Fibroblast of skin of left biceps (primary cell): ENCODE measurements around the gene MED10.
"Not testable (repeated sequence)": the region's sequence is repeated elsewhere in the genome, so short reads cannot be mapped to it uniquely, and the experiment has no call there.

Experiments
- DNase-seq, 2 experiments: peaks; one replicate each; pipeline ENCODE4 v3.0.0-alpha.2; 2013; ENCODE audit warnings: low read depth in 2 of 2

Gene MED10

DNA sequence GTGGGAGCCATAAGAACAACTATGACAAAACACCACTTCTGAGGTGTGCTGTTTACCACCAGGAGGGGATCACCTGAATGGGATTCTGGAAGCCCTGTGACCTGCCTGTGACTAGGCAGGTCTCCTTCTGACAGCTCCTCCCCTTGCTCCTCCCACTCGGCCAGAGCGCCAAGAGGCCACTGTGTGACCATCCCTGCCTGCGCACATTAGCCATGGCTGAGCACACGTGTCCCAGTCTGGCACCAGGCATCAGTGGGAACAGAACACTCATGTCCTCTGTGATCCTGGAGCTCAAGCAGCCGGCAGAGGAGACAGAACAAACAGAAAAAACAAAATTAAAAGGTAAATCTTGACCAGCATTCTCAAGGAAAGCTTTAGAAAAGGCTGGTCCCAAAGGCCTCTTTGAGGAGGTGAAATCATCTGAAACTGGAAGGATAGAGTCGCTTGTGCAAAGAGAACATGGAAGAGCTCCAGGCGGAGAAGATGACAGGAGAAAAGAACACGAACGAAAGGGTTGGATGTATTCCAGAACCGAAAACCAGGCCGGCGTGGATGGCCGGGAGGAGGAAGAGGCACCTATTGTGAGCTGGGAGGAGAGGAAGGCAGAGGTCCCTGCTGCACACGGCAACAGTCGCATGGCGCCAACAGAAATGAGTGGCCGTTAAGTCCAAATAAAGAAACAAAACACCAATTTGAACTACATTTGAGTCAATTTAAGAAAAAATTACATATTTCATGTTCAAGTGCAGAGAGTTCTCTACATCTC, 5.1 kb downstream of the MED10 start:
- DNase-seq = no peak

DNA sequence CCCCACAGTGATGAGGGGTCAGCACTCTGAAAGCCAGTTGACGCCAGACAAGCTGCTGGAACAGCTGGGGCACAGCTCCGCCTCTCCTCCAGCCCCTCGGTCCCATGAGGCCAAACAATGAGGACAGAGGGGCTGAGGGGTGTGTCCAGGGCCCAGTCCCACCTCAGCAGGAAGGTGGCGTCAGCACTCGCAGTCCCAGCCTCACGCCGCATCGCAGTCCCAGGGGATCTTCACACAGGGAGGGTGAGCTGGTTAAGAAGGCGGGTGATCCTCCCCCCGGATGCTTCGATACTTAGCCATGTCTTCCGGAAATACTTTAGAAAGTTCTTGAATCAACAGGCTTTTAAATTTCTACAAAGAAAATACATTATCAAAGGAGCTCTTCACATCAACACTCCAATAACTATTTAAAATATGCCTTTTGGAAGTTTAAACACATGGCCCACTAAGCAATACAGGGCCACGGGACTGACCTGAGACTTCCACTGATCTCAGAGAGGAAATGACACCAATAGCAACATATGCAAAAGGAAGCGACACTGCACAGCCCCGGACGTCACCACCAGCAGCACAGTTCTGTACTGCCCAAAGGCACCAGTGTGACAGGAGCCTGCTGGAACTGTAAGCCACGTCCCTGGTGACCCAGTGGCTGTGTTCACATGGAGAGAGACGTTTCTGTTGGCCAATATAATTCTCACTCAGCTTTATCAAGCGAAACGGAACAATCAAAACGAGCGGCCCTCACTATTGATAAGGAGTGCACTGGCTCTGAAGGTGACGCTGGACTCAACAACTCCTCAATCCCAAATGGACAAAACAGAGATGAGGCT, 5.9 kb downstream of the MED10 start:
- no peak for DNase-seq

DNA sequence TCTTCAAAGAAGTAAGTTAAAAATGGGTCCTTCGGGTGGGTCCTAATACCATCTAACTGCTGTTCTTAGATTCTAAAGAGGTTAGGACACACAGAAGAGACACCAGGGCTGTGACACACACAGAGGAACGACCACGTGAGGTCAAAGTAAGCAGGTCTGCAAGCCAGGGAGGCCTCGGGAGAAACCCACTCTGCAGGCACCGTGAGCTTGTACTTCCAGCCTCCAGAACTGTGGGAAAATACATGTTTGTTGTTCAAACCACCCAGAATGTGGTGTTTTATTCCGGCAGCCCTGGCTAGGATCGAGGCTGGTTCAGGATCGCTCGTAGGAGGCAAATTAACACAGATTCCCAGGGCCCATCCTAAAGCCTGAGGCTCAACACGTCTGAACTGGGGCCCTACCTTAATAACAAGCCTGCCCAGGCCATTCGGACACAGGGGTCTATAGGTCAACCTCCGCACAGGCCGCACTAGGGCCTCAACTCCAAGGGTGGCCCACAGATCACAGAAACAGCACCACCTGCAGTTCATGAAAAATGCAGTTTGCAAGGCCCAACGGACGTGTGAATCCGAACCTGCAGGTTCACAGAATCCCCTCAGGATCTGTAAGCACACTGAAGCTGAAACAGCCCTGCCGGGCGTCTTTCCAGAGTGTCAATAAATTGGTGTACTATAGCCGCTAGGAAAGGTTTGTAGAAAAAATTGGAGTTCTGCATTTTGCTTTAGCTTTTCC, 7.1 kb downstream of the MED10 start:
- no peak for DNase-seq

DNA sequence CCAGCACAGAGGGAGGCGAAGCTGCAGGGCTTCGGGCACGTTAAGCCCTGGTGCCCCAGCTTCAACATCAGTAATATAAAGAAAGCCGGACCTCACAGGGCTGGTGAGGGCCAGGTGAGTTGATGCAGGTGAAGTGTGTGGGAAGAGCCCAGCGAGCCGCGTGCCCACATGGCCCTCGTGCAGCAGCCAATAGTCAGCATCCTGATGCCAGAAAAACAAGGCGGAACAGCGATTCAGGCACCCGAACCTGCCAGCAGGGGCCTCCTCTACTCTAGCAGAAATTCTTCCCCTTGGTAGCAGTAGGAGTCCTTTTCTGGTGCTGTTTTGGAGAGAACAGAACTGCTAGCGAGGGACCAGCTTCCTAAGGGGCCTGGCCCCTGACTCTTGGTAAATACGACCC, 7.8 kb downstream of the MED10 start:
- no peak for DNase-seq

DNA sequence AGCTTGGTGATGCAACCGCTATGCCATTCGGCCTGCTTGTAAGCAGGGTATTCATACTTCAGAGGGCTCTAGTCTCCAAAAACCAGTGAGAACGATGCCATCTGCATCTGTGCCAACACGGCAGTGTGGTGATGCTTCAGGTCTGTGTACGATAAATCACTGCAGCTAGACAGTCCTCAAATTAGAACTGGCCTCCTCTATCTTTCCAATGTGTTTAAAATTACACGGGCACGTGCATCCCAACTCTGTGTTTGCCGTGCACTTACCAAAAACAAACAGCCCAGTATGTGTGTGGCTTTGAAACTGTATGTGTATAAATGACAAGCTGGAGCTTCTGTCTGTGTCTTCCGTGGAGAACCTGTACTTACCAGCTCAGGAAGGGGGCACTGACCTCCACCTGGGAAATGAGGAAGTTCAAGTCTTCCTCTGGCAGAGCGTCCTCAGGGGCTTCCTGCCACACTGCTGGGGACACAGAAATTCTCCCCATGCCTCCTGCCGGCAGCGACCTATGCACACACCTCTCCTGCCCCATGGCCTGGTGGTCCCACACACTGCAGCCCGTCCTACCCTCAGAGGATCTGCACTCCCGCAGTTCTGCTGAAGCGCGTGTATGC, 12.3 kb downstream of the MED10 start:
- no peak for DNase-seq

DNA sequence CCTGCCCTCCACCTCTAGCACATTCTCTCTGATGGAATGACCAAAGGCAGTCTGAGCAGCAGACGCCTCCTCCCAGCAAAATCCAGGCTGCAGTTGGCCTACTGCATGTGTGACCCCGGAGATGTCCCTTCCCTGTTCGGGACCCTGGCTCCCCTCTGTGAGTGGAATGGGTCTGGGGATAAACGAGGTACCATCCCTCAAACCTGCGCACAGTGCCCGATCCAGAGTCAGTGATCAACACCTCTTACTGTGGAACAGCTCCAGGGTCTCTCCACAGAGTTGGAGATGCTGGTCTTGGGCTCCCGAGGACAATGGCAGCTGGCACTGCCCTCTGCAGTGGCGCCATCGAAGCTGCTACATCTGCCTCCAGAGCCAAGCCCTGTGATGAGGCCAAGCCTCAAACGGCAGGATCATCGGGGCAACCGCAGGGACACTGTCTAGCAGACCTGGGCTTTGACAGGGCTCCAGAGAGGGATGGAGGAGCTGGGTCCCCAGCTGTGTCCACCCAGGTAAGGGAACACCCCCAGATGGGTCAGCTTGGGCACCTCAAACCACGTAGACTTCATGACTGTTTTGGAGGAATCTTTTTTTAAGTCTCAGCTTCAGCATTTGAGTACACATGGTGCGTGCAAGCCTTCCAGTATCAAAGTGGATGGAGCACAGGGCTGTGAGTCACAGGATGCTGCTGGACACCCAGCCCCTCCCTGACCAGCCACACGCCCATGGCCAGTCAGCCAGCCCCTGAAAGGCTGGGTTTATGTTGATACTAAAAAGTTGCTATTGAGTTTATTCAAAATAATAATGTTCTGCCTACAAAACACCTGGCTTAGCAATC, 13.0 kb downstream of the MED10 start:
- DNase-seq = no peak

DNA sequence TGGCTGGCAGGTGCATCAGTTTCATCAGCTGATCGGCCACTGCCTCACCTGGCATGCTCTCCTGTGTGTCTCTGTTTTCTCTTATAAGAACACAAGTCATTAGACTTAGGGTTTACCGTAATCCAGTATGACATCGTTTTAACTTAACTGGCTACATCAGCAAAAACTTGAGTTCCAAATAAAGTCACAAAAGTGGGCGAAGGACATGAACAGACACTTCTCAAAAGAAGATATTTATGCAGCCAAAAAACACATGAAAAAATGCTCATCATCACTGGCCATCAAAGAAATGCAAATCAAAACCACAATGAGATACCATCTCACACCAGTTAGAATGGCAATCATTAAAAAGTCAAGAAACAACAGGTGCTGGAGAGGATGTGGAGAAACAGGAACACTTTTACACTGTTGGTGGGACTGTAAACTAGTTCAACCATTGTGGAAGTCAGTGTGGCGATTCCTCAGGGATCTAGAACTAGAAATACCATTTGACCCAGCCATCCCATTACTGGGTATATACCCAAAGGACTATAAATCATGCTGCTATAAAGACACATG, 14.8 kb downstream of the MED10 start:
- not testable (repeated sequence) for DNase-seq

DNA sequence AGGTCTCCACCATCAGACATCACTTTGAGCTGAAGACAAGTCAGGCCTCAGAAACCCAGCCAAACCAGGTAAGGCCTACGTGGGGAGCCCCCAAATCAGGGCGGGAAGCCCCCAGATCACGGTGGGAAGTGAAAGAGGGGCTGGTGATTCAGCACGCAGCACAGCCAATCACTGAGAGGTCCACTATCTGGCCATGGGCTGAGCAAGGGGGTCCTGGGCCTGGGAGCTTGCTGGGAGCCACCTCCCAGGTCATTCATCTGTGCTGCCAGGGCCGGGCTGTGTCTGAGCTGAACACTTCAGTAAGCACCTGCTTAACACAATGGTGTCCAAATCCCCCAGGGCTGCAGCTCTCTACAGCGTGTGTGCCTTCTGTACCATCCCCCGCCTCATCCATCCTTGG, 15.5 kb downstream of the MED10 start:
- no peak for DNase-seq

DNA sequence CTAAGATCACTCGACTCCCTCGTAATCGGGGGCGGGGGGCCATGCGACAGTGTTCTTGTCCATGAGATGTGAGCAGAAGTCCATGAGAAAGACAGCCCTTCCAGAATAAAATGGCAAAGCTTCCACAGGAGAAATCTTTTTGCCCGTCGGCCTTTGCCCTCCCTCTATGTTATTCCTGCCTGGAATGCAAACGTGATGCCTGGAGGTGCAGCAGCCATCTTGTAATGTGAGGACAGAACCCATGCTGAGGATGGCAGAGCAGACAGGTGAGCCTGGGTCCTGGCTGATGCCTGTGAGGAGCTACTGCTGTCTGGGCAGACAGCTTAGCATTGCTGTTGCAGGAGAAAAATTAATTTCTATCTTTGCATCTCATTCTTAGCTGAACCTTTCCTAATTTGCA, 17.2 kb downstream of the MED10 start:
- DNase-seq = no peak

DNA sequence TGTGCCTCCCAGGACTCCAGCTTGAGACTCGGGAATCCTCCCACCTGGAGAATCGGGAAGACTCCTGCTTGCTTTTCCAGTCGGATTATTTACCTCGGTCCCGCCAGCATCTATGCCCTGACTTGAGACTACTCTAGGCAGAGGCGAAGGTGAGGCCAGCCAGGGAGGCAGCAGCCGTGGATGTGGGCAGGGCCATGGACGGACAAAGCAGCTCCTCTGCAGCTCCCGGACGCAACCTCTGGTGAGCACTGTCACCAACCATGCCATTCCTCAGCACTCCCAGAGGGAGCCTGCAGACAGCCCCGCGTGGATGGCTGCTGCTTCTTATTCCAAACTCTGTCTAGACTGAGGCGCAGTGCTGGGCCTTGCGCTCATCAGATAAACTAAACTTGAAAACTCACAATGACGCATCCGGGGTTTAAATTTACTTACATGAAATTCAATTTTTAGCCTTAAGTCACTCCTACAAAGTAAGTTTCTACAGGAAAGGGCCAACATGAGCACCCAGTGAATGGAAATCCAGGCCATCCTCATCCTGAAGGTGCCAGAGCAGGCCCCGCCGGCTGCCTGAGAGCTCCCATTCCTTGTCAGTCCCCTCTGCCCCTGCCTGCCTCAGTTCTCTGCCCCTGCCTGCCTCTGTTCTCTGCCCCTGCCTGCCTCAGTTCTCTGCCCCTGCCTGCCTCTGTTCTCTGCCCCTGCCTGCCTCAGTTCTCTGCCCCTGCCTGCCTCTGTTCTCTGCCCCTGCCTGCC, 17.8 kb downstream of the MED10 start:
- no peak for DNase-seq

DNA sequence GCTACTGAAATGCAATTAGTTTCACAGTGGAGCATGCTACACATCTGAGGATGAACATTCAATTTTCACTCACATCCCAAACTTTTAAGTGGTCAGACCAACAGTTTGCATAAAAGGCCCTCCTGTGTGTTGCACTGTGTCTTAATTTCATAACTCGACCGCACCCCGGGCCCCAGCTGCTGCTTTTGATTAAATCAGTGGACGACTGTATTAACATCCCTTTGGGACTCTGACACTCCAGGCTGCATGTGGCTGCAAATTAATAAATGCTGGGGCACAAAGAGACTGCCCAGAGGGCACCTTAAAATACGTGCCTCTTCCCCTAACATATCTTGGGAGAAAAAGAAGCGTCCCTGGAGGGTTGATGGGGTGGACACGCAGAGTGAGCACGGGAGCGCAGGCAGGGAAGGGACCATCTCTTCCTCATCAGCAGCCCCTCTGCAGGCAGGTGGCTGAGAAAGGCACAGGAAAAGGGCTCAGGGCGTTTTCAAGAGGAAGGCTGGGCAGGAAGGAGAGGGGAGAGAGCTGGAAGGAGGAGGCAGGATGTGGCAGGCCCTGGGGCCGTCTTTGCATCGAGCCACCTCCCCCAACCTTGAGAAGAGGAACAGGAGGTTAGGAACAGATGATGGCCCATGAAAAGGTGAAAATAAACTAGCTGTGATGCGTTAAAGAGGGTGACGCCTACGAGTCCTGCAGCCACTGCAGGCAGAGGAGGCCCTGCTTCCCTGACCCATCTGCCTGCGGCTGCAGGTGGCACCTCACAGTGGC, 18.6 kb downstream of the MED10 start:
- no peak for DNase-seq

DNA sequence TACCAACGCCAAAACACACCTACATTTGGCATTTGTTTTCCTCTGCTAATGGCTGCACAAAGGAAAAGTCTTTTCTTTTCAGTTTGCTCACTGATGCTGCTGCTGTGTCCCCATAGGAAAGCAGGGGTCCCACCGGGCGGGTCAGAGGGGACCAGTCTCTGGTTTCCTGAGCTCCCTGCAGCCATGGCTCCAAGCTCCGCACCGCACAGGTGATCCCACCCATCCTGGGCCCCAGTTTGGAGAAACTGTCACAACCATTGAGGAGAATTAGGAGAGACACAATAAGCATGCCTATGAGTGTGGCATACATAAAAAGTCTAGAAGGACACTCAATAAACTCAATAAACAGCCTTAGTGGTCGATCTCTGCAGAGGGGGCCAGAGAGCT, 19.9 kb downstream of the MED10 start:
- no peak for DNase-seq

DNA sequence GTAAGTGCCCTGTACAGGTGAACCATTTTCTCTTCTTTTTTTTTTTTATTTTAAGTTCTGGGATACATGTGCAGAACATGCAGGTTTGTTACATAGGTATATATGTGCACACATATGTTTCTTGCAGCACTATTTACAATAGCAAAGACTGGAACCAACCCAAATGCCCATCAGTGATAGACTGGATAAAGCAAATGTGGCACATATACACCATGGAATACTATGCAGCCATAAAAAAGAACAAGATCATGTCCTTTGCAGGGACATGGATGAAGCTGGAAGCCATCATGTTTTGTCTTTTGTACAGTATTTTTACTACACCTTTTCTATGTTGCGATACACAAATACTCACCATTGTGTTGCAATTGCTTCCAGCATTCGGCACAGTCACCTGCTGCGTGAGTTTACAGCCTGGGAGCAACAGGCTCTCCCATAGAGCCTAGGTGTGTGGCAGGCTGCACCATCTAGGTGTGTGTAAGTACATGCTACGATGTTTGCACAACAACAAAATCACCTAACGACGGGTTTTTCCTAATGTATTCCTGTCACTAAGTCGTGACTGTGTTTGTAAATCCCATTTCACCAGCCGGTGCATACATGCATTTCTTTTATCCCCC, 20.4 kb downstream of the MED10 start:
- not testable (repeated sequence) for DNase-seq

DNA sequence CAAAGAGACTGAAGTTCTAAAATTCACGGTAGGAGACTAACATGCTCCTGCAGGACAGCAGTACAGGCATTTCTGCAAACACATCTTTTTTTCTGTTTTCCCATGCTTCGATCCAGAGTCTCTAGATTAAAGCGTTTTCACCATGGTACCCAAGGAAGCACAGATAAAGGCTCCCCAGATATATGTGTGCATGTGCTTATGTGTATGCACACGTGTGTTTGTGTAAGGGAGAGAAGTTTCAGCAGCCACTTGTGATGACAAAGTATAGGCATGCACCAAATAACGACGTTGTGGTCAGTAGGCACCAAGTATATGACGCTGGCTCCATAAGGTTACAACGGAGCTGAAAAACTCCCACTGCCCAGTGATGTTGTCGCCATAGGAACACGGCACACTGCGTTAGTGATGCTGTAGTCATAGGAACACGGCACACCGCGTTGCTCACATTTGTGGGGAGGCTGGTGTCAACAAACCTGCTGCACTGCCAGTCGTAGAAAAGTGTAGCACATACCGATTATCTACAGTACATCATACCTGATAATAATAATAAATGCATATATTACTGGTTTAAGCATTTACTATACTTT, 21.7 kb downstream of the MED10 start:
- no peak for DNase-seq

DNA sequence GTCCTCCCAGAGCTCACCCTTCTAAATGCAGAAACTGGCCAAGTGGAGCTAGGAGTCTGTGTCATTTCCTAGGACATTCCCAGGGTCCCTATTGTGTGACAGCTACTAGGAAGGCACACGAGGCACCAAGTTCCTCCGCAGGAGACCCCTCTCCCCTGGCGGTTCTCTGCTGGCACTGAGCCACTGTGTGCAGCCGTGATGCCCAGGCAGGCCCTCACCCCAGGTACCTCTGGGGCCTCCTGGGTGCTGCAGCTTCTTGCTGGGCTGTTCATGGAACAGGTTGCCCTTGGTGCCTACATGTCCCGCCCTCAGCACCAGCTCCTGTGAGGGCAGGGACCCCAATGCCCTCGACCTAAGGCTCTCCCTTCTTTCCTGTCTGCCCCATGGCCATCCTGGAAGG, 23.1 kb downstream of the MED10 start:
- DNase-seq = no peak

DNA sequence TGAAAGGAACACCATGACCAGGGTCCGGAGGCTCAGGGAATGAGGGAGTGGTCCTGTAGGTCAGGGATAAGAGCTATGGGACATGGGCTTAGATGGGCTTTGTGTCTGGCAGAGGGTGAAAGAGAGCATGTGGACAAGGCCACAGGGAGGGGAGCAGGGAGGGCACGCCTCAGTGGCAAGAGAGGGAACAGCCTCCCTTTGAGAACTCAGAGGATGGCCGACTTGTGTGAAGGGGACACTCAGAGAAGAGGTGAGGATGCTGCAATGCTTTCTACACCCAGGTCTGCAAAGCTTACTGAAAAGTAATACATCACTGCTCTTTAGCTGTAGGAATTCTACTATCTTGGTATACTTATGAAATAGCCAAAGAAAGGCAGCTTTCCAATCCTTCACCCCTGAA, 23.5 kb downstream of the MED10 start:
- DNase-seq = no peak

DNA sequence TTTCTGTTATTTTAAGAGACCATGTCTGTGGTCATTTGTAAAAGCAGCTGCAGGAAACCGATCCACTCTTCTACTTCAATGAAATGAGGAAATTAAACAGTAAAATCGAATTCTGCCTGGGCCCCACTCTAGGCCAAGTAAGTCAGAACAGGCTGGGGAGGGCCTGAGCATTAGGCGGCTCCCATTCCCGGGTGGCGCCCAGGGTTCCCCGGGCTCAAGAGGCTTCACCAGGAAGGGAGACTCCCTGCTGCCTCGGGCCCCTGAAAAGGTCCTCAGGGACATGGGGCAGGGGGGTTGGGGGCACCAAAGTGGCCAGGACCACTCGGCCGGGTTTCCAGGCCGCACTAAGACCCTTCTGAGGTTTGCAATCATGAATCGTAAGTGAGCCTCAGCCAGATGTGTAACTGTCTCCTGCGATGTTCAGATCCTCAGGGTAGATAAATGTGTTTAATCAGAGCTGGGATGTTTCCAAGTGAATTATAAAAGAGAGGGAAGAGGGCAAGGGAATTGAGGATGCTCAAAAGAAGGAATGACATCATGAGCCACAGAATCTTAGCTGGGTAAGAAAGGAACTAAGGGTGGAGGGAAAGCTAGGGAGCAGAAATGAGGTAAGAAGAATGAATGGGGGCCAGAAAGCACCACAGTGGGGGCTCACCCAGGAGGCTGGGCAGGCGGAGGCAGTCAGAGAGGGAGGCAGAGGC, 24.6 kb downstream of the MED10 start:
- no peak for DNase-seq
